Kidney (tissue), 14 donors: ENCODE data around the gene LSM7. TPM values are rescaled to one million over a fixed set of nuclear protein-coding genes. Genes with fewer than 3 reads are reported as not detected.

Source experiments
- DNase-seq, 5 donors: peaks; one replicate each; pipeline ENCODE4 v3.0.0-alpha.2; 2013 to 2020
- FAIRE-seq: peaks from 2 replicates; lab custom pipeline; 2012; peaks lifted over from hg19 to GRCh38; lab: Jason Lieb, UNC
- H3K27ac ChIP-seq, 2 donors: one replicate each; pipeline ENCODE4 v1.7.0; 2013; ENCODE audit warnings: low read depth in 2 of 2, low read length in 2 of 2, inconsistent platforms in 1 of 2
- H3K27me3 ChIP-seq: one replicate; pipeline ENCODE4 v1.7.1; 2013; ENCODE audit warnings: low read length, inconsistent platforms; ENCODE audit not compliant: control insufficient read depth, insufficient read depth
- H3K36me3 ChIP-seq, 3 donors: one replicate each; pipeline versions ENCODE4 v1.7.0 to v1.7.1; 2013; ENCODE audit warnings: low read length in 3 of 3, control low read depth in 1 of 3, inconsistent platforms in 1 of 3; ENCODE audit not compliant: insufficient read depth in 3 of 3, control insufficient read depth in 2 of 3
- H3K4me1 ChIP-seq, 3 donors: one replicate each; pipeline versions ENCODE4 v1.7.0 to v1.7.1; 2013; ENCODE audit warnings: low read length in 3 of 3, inconsistent platforms in 1 of 3, low read depth in 1 of 3; ENCODE audit not compliant: control insufficient read depth in 2 of 3, insufficient read depth in 2 of 3
- H3K4me3 ChIP-seq, 3 donors: one replicate each; pipeline versions ENCODE4 v1.7.0 to v1.8.1; 2013; ENCODE audit warnings: low read length in 3 of 3, control low read depth in 1 of 3, inconsistent platforms in 1 of 3
- H3K9ac ChIP-seq, 3 donors: one replicate each; pipeline versions ENCODE4 v1.7.0 to v1.7.1; 2013; ENCODE audit warnings: low read length in 3 of 3, control low read depth in 1 of 3, inconsistent platforms in 1 of 3
- H3K9me3 ChIP-seq, 3 donors: one replicate each; pipeline versions ENCODE4 v1.7.0 to v1.7.1; 2013; ENCODE audit warnings: low read length in 3 of 3, control low read depth in 1 of 3, inconsistent platforms in 1 of 3; ENCODE audit not compliant: control insufficient read depth in 2 of 3, insufficient read depth in 1 of 3
- CTCF ChIP-seq: IDR thresholded peaks from 3 replicates; pipeline ENCODE4 v1.5.1; 2012; ENCODE audit warnings: mild to moderate bottlenecking, moderate library complexity, borderline replicate concordance; ENCODE audit not compliant: insufficient read depth; ENCODE audit errors: extremely low read depth
- intact Hi-C: fragments of 100-400 bp; cut with DNase I; formaldehyde crosslinking; loops from one replicate; pipeline ENCODE4 v1.11.1; 2022
- polyA plus RNA-seq: library from polyadenylated mRNA; stranded (reverse); fragments of 350-450 nt; fragmentation: Illumina TruSeq; extraction: RNeasy Lipid Tissue Mini Kit (QIAGEN cat#74804); gene quantifications from one replicate; pipeline ENCODE4 v1.2.3, GENCODE V29; 2014; ENCODE audit warnings: low read depth, low replicate concordance; ENCODE audit not compliant: insufficient read depth
- total RNA-seq: library from RNA; stranded (reverse); fragmentation: NEBNext Ultra II Directional; extraction: Animal tissue kit (Norgen Biotek cat#: 25700); gene quantifications from one replicate; pipeline ENCODE4 v1.2.1, GENCODE V29; 2021
- donor health status: control.
- donor health status: control.
- donor health status: control.
- donor health status: control.
- donor health status: control.
- donor health status: DM: yes; HTN: yes; CAD: no.
- donor health status: Normal renal cell carcinoma (clear cell type).

LSM7 gene
- total and polyA plus RNA-seq, 2 donors from 2014 or later: 54.0 to 160 TPM

- no peak for TF ChIP-seq CTCF
- Histone ChIP-seq H3K9me3 (no peaks in the 10 kb centered on the region), H3K27me3 (peaks cover 6% of the 10 kb centered on the region), H3K27ac (no peak overlapping the region), H3K9ac (no peak overlapping the region), H3K4me3 (no peak overlapping the region), H3K36me3 (no peaks in the 10 kb centered on the region), H3K4me1 (peaks cover 0 to 3% (median 0%) of the 10 kb centered on the region in 3 donors)
- intact Hi-C loops: no loop called here
- DNase-seq (no peak), FAIRE-seq (no peak)
Observed at GRCh38 chr19:2306281-2306806, 22.0 kb downstream of the LSM7 start.

GRCh38 chr19:2305452-2306280 lies 22.7 kb downstream of the LSM7 start:
- H3K9me3 ChIP-seq: no peaks in the 10 kb centered on the region
- FAIRE-seq (no peak), DNase-seq (no peak)
- intact Hi-C loops: no loop called here
- no peak for TF ChIP-seq CTCF
- no peak overlapping the region for H3K27ac ChIP-seq
- no peak overlapping the region for H3K4me3 ChIP-seq
- H3K4me1 ChIP-seq: peaks cover 0 to 3% (median 0%) of the 10 kb centered on the region in 3 donors
- no peak overlapping the region for H3K9ac ChIP-seq
- peaks cover 6% of the 10 kb centered on the region for H3K27me3 ChIP-seq
- no peaks in the 10 kb centered on the region for H3K36me3 ChIP-seq

GRCh38 chr19:2303211-2303798 lies 25.1 kb downstream of the LSM7 start:
- DNase-seq (no peak), FAIRE-seq (no peak)
- Histone ChIP-seq H3K4me3 (no peak overlapping the region), H3K36me3 (no peaks in the 10 kb centered on the region), H3K9me3 (no peaks in the 10 kb centered on the region), H3K27ac (no peak overlapping the region), H3K27me3 (peaks cover 5% of the 10 kb centered on the region), H3K9ac (no peak overlapping the region), H3K4me1 (peaks cover 0 to 3% (median 0%) of the 10 kb centered on the region in 3 donors)
- intact Hi-C loops: no loop called here
- TF ChIP-seq CTCF: no peak
